HG03521 (cell line): ENCODE data around the gene DNAI2.
"Not testable (repeated sequence)": the region's sequence is repeated elsewhere in the genome, so short reads cannot be mapped to it uniquely, and the experiment has no call there.

Experiments
- ATAC-seq: cut with Tn5 transposase; IDR thresholded peaks from one replicate; pipeline ENCODE4 v1.9.1; 2021; ENCODE audit warnings: mild to moderate bottlenecking, moderate library complexity; ENCODE audit not compliant: unreplicated experiment

The DNAI2 gene

DNA sequence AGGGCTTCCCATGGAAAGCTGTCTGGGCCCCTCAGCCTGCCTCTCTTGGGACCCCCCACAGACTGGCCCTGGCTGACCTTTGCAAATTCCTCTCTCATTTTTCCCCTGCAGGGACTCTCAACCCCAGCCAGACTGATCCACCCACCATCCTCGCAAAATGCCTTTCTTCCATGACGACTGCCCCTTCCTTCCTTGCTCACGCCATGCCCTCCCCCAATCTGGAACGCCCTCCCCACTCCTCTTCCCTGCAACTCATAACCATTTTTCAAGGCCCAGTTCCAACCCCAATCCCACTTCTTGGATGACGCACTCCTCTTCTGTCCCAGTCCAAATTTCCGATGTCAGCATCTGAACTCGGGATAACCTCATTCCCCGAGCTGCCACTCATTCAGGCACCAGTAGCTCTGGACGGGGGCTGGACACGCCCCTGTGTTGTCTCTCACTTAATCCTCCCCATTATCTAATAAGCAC is 1.3 kb upstream of the DNAI2 start:
- ATAC-seq, result no peak

DNA sequence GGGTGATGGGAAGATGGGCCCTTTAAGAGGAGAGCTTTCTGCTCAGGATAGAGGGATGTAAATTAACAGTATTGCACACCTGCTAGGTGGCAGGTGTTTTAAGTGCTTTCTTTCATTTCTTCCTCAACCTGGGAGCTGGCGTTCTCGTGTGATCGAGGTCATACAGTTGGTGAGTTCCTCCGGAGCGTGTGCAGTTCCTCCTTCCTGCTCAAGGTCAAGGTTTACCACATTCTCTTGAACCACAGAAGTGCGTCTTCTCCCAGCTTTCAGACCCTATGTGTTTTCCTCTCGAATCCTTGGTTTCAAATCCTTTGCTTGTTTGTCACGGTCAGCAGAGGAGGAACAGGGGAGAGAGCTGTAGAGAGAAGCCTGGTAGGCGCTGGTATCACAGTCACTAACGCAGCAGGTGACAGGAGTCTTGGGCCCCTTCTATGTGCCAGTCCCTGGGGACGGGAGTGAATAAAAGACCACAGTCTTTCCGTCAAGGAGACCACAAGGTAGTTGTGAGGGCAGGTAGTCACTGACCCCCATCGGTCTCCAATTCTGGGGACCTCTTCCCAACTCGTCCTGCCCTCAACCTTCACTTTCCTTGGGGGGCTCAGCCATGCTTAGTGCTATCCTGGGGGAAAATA is 791 bp downstream of the DNAI2 start:
- ATAC-seq, result no peak

DNA sequence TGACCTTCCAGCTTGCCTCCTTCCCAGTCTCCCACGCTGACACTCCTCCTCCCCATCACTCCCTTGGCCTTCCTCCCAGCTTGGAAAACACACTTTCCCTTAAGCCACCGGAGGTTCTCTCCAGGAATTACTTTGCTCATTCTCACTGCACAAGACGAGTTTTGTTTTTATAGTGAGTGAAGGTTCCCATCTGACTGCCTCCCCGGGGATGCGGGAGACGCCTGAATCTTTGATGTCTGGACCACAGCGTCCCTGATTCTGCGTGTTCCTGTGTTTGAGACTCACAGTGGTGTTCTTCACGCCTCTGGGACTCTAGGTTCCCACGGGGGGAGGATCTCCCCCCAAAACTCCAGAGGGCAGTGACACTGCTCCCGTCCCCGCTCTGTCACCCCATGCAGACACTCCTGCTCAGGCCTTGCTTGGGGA is 2.0 kb downstream of the DNAI2 start:
- ATAC-seq, result no peak

DNA sequence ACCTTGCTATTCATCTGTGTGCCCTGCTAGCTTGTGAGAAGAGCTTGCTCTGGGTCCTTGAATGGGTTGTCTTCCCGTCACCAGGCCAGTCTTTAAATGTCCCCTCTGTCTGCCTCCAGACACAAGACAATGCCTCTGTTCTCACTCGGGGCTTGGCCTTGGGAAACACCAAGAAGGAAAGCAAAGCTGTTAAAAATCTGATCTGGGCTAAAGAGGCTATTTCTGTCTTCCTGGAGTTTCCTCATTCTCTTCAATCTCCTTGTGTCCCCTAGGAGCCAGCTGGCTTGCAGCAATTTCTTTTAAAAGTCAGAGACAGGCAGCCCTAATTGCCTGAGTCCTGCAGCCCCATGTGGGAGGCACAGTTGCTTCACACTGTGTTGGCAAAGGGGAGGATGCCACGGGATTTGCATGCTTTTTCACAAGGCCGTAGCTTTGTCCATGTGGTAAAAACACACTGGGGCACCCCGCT is 2.5 kb downstream of the DNAI2 start:
- no peak for ATAC-seq

DNA sequence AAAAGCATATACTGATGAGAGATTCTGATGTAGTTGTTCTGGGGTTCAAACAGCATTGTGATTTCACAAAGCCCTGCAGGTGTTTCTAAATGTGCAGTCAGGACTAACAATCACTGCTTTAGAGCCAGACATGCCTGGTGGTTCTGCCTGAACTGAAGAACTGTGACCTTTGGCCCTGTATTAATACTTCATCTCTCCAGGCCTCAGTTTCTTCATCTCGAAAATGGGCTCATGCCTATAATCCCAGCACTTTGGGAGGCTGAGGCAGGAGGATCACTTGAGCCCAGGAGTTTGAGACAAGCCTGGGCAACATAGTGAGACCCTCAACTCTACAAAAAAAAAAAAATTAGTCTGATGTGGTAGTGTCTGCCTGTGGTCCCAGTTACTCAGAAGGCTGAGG is 3.9 kb downstream of the DNAI2 start:
- no peak for ATAC-seq

DNA sequence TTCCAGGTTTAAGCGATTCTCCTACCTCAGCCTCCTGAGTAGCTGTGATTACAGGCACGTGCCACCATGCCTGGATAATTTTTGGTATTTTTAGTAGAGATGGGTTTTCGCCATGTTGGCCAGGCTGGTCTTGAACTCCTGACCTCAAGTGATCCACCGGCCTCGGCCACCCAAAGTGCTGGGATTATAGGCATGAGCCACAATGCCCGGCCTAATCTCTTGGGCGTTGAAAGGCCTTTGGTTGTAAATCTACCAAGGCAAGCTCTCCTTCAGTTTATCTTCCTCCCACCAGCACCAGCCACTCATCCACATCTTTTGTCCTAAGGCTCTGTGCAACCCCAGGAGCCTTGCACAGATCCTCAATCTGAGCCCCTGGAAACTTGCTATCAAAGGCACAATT is 5.6 kb downstream of the DNAI2 start:
- ATAC-seq, result not testable (repeated sequence)

DNA sequence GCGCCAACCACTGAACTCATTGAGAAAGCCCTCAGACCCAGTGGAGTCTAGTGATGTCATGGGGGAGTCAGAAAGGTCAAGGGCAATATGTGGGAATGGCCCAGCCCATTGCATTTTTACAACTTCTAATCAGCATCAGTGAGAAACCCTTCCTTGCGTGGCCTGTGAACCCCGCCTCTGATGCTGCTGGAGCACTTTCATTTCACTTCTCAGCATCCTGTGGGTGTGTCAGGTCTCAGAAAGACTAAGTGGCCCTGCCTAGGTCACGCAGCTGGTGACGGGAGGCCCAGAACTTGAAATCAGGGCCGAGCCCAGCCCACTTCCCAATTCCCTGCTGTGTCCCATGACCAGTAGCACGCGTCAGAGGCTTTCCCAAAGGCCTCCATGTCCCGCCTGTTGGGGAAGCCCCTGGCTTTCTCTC is 6.1 kb downstream of the DNAI2 start:
- peak; percentile 58 for ATAC-seq

DNA sequence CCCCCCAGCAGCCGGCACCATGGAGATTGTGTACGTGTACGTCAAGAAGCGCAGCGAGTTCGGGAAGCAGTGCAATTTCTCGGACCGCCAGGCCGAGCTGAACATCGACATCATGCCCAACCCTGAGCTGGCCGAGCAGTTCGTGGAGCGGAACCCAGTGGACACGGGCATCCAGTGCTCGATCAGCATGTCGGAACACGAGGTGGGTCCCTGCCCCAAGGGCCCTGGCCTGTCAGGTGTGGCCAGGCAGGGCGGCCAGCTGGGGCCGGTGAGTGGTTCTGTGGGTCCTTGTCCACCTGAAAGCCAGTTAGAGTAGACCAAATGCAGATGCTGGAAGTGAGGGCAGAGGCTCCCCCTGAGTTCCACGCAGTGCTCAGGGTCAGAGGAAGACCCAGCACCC is 7.8 kb downstream of the DNAI2 start:
- ATAC-seq, result no peak

DNA sequence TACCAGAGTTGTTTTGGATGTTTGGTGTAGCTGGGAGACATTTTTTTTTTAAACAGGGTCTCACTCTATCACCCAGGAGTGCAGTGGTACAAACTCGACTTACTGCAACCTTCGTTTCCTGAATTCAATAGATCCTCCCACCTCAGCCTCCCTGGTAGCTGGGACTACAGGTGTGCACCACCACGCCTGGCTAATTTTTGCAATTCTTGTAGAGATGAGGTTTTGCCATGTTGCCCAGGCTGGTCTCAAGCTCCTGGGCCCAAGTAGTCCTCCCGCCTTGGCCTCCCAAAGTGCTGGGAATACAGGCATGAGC is 8.2 kb downstream of the DNAI2 start:
- not testable (repeated sequence) for ATAC-seq

DNA sequence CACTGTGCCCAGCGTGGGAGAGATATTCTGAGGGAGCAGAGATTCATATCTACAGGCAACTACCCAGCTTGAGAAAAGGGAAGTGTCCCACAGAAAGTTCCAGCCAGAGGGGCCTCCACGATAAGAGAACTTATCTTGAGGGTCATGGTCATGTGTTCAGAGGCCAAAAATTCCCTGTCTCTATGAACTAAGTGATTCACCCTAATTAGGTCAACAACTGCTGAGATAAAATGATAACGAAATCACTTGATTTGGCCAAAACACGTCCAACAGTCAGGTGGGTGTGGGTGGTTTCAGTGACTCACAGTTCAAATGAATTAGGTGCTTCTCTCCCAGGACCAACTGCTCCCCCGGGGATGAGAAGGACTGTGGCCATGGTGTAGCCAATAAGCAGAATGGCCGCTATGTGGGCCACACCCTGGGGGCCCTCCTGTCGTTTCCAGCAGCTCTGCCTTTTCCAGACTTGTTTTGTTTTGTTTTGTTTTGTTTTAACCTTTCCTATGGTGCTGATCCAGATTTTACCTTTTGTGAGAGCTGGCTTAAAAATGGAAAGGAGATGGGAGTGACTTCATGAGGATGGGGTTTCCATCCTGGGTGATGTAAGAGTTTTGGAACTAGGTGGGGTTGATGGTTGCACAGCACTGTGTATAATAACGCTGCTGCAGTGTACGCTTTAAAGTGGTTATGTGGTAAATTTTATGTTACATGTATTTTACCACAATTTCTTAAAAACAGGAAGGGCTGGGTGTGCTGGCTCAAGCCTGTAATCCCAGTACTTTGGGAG is 8.7 kb downstream of the DNAI2 start:
- ATAC-seq, result no peak

DNA sequence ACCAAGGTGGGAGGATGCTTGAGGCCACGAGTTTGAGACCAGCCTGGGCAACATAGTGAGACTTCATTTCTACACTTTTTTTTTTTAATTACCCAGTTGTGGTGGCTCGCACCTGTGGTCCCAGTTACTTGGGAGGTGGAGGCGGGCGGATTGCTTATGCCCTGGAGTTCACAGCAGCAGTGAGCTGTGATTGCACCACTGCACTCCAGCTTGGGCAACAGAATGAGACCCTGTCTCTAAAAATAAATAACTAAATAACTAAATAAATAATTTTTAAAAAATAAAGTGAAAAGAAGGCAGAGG is 9.3 kb downstream of the DNAI2 start:
- ATAC-seq, result no peak

DNA sequence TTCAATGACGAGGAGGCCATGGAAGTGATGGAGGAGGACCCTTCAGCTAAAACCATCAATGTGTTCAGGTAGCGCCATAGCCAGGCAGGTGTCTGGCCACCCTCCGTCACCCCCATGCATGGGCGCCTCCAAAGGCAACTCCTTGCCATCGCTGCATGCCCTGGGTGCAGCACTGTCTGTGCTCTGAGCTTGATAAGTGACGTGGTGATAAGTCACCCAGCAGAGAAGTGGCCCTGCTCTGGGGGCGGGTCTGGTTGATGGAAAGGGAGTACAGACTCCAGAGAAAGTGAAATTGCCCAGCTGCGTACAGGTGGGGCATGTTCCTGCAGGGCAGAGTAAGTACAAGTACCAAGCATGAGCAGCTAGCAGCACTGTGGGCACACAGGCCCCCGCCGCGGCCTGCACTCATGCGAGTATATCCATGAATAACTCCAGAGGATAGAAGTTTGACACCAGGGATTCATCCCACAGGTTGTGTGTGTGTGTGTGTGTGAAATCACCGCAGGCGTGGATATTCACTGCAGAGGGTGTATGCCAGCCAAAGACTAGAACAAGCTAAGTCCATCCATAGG is 13.1 kb downstream of the DNAI2 start:
- ATAC-seq, result no peak

DNA sequence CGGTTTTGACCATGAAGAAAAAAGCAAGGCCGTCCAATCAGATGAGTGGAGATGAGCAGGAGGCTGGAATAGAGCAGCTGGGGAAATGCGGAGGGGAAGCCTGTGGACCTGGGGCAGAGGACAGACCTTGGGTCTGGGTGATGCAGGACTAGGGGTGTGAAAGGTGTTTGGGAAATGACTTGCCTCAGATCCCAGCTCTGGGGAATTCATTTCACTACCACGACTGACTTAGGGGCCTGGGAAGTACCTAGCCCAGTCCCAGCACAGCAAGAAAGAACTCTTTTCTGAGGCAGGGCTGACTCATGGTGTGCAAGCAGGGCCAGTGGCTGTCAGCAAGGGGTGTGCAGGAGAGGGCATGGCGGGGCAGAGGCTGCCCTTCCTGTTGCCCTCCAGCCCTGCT is 14.8 kb downstream of the DNAI2 start:
- no peak for ATAC-seq

DNA sequence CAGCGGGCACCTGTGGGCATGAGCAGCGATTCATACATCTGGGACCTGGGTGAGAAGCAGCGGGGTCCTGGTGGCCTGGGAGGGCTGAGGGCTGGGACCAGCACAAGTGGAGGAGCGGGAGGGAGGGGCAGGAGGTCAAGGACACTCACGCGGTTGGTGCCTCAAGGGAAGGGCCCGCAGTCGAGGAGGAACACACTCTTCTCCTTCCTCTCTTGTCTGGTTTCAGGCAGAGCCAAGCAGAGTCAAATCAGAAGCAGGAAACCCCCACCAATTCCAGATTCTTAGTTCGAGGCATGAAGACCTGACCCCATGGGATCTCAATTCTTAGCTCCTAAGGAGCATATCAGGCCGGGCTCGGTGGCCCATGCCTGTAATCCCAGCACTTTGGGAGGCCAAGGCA is 15.7 kb downstream of the DNAI2 start:
- ATAC-seq, result no peak

DNA sequence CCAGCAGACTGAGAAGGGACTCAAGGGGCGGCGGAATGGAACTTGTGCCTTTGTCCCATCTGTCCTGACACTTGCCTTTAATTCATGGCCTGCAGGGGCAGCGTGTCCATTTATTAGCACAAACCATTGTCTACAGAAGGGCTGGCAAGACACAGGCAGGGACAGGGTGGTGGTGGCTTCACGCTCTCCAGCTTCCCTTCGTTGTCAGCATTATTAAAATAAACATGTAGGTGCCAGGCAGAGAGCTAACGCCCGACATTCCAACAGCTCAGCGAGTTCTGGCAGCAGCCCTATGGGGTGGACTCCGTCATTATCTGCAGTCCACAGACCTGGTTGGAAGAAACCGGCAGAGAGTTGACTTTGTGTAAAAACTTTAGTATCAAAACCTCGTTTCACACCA is 16.3 kb downstream of the DNAI2 start:
- no peak for ATAC-seq

DNA sequence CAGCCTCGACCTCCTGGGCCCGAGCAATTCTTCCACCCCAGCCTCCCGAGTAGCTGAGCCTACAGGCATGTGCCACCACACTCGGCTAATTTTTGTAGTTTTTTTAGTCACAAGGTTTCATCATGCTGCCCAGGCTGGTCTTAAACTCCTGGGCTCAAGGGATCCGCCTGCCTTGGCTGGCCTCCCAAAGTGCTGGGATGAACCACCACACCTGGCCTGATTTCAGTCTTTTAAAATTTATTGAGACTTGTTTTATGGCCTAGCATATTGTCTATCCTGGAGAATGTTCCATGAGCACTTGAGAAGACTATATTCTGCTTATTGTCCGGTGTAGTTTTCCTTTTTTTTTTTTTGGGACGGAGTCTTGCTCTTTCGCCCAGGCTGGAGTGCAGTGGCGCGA is 18.5 kb downstream of the DNAI2 start:
- ATAC-seq, result no peak

DNA sequence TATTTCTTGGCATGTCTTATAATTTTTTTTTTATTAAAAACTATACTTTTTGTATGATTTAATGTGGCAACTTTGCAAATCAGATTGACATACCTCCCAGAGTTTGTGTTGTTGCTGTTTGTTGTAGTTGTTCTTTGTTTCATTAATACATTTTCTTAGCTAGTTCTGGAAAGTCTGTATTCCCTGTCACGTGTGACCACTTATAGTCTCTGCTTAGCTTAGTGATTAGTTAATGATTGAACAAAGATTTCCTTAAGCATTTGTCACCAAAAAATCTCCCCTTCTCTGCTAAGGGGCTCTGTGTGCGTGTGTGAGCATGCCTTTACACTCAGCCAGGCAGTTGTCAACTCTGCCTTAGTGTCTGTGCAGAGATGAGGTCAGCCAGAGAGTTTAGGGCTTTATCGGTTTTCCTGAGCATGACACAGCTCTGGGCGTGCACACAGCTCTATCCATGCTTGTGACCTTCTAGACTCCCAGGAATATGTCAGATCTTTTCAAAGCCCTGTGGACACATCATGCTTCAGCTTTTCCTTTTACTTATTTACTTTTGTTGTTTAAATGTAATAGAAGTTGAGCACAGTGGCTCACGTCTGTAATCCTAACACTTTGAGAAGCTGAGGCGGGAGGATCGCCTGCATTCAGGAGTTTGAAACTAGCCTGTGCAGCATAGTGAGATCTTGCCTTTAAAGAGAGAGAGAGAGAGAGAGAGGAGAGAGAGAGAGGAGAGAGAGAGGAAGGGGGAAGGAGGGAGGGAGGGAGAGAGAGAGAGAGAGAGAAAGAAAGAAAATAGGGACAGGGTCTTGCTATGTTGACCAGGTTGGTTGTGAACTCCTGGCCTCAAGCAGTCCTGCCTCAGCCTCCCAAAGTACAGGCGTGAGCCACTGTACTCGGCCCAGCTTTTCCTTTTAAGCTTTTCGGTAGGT is 21.9 kb downstream of the DNAI2 start:
- no peak for ATAC-seq

DNA sequence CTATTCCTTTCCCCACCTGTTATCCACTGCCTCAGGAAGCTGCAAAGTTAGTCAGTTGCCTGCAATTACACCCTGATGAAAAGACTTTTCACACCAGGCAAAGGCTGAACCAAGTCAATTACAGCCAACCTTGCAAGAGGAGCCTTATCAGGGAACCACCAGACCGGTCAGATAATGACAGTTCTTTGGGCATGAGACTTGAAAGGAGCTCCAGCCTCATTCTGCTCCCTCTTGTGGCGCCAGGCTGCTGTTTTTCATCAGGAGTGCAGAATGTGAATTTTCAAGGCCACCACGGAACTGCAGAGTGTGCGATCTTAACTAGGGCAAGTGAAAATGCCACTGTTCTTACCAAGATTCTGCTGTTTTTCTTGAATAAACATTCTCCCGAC is 22.5 kb downstream of the DNAI2 start:
- ATAC-seq, result no peak

DNA sequence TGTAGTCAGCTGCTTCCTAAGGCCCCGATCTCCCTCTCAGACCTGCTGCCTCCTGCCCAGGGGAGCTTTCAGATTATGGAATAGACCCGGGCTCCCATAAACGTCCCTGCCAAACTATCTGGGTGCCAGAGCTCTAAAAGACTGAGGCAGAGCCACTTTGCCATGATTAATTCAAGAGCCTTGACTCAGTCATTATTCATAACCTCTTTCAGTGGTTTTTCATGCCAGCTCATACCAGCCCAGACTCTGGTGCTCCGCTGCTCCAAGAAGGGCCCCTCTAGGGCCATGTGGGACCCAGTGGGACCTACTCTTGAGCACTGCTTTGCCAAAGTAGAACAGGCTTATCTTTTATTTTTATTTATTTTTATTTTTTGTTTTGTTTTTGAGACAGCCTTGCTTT is 23.9 kb downstream of the DNAI2 start:
- no peak for ATAC-seq

DNA sequence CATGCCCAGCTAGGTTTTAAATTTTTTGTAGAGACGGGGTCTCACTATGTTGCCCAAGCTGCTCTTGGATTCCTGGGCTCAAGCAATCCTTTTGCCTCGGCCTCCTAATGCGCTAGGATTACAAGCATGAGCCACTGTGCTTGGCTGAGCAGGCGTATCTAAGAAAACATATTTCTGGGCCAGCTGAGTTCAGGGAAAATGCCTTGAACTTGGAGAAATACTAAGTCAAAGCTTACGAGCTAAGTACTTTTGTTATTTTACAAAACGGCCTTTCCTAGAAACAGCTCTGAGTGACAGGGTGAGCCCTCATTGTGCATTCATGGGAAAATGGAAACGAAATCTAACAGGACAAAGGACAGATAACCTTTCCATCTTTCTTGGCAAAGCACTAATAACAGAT is 24.7 kb downstream of the DNAI2 start:
- ATAC-seq, result no peak

DNA sequence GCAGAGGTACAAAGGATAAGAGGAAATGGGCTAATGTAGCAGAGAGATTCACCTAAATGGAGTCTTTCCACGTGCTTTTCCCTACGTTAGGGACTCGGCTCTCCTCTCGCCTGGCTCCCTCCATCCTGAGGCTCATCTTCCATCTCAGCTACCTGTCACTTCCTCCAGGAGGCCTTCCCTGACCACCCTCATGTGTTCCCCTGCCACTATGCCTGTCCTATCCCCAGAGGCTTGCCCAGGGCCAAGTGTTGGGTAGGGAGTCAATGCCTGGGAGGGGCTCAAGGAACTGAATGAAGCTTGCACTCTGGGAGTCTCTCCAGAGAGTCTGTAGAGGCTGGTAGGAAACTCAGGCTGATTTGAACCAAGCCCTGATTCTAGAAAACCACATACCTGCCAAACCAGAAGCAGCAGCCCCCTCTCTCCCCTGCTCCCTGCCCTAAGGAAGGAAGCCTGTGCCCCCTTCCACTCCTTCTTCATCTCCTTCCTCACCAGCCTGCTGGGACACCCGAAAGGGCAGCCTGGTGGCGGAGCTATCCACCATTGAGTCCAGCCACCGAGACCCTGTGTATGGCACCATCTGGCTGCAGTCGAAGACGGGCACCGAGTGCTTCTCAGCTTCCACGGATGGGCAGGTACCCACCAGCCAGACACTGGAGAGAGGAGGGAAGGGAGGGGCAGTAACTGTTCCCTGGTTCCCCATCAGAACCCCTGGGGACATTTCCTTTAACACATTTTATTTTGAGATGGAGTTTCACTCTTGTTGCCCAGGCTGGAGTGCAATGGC is 25.4 kb downstream of the DNAI2 start:
- no peak for ATAC-seq
